ENCODE data around the gene JMJD1C.
A peak's percentile ranks its signal among the peaks of the same experiment; 100 is the strongest.

Gene JMJD1C

DNA sequence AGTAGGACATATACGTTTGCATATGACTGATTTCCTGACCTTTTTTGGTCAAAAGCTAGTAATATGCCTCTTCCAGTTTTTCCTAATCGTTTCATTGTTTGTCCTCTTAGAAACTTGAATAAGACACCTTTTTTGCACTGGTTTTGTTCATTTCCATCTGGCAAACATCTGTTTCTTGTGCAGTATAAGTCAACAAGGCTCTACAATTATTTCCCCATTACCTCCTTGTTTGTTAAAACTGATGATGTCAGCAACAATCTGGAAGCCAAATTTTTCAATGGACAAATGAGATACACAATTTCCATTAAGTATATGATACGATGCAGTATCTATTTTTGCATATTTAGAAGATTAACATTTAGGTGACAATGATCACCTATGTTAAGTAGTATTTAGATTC lies 183.8 kb downstream of the JMJD1C start:
- no peak for DNase-seq

DNA sequence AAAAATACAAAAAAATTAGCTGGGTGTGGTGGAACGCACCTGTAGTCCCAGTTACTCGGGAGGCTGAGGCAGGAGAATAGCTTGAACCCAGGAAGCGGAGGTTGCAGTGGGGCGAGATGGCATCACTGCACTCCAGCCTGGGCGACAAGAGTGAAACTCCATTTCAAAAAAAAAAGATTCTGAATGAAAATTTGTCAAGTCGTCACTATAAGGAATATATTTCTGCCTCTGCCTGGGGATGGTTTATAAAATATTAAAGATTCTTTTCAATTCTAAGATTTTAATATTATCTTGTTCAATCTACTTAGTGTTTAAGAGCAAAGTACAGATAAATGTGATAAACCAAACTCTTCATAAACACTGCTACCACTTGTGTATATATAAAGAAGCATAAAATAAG lies 185.4 kb downstream of the JMJD1C start:
- DNase-seq, result no peak

GRCh38 chr10:63275094-63275493 lies 190.7 kb downstream of the JMJD1C start:
- no peak for DNase-seq

DNA sequence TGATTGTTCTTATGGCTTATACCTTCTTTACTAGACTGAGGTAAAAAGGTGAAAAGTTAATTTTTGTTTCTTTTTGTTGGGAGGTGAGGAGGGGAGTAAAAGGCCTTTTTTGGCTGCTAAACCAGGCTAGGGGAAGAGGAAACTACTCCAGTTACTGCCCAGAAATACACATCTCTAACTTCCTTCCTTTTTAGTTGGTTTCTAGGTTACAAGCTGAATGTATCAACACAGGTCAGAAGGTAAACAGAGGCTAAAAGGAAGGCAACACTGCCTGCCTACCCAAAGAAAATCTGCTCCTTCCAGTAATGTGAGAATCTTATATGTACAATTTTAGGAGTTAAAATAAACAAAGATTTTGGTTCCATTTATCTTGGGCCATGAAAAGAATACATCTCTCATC lies 192.2 kb downstream of the JMJD1C start:
- DNase-seq, result no peak

GRCh38 chr10:63268798-63269503 lies 196.8 kb downstream of the JMJD1C start:
- DNase-seq, result peak; percentile 87

DNA sequence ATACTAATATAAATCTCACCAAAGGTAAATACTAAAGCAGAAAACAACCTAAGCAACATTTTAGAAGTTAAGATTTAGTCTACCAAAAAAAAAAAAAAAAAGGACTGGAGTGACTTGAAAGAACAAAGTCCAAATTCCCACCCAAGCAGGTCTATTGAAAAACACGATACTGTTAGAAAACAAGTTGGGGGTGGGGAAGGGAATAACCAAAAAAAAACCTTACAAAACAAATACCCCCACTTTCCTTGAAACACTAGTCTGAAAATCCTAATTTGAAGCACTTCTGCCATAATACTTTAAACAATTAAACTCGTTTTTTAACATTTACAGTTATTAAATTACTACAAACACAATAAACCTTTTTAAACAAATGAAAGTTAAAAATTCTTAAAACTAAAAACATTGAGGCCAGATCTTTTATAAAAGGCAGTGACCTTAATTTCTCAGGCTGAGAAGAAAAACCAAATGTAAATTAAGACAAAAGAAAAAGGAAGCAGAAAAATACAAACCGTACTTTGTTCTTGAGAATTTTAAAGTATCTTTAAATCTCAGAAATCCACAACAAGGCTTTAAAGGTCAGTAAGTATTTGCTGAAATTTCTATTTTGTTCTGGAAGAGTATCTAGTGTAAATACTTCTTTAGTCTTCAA lies 197.5 kb downstream of the JMJD1C start:
- no peak for DNase-seq

DNA sequence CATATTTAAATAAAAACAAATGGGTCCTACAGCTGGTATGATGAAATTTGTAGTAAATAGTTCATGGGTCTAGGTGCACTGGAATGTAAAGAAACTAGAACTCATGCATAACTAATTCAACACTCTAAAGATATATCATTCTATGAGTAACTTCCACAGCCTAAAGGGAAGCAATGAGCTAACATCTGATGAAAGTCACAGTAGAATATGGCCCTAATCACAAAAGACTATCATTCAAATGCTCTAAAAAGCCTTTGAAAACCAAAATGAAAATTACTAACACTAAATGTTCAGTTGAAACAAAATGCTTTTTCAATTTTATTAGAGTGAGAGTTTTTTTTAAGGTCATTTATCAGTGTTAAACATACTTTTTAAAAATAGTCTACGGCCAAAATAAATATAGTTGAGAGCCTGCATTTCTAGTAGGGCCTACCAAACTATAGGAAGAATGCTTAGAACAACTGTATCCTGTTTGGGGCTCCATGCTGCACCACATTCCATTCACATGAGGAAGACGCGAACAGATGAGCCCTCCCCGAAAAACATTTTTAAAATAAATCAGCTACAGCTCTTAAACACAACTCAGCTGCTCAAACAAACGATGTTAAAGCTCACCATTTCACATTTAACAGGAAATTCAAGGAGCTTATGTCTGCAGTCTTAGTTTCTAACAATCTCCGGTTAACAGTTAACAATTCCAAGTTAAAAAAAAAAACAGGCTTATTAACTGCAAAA lies 198.2 kb downstream of the JMJD1C start:
- peak; percentile 35 for DNase-seq

GRCh38 chr10:63266391-63267316 lies 199.1 kb downstream of the JMJD1C start:
- no peak for DNase-seq

DNA sequence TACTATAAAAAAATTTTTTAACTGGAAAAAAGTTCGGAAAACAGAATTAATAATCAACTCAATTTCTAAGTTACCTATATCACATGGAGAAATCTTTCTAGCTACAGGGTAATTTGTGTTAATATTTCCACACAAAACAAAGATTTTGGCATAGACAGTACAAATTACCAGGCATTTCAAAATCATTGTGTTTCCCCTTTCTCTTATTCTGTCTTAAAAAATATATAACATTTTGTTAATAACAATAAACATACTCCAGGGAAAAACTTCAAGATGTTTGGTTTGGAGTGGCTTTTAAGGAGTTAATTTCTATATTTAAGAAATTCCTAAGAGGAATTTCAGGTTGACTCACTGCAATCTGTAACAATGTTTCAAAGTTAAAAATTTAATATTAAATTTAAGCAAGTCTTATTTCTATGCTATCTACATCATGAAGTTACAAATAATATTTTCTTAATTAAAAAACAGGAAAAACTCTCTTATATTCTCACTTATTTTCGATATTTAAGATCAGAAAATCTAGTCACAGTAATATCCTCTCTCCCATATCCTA lies 200.0 kb downstream of the JMJD1C start:
- no peak for DNase-seq

- peak; percentile 20 for DNase-seq
Measured at GRCh38 chr10:63265222-63265617, 200.6 kb downstream of the JMJD1C start.

DNA sequence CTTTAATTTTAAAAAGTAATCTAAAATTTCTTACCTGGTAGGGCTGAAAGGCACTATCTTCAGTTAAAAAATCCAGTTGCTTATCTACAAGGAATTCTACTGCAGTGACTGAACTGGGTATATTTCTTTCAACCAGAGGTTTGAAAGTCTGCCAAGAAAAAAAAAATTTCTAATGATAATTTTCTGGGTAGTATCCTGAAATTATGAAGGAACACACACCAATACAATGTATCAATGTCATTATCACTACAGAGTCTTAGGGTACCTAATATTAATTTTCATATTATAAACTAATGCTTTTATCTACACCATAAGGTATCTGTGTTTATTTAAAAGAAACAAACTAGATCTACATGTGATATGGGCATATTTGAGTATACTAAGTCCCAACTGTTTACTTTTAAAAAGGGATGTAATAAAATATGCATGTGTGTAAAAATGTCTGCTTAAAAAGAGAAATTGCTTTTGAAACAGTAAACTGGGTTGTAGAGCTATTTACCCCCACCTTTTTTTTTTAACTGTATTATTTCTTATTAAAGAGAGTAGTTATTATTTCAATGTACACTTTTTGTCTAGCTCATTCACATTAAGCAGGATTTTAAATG lies 201.1 kb downstream of the JMJD1C start:
- DNase-seq, result no peak

DNA sequence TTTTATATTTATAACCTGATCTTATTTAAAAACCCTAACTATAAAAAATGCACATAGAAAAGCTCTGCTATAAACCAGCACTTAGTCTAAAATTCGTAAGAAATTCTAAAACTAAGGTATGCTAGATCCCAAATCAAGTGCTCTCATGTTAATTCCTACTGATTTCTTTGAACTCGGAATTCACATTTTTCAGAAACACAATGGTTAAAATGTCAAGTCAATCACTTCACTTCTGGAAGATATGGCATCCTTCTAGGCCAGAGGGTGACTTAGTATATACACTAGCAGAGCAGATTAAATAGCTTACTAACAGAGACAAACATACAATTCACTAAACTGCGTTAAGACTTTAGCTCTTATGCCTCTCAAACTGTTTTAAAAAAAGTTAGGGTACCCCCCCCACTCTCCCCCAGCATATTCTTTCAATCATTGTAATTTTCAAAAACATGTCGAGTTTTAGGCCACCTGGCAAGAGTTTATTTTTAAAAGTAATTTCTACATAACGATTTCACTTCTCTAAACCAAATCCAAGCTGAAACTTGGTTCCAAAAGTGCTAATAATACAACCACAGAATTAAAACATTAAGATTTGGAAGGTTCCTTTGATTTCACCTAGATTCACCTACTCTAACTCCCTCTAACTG lies 203.2 kb downstream of the JMJD1C start:
- DNase-seq, result no peak

DNA sequence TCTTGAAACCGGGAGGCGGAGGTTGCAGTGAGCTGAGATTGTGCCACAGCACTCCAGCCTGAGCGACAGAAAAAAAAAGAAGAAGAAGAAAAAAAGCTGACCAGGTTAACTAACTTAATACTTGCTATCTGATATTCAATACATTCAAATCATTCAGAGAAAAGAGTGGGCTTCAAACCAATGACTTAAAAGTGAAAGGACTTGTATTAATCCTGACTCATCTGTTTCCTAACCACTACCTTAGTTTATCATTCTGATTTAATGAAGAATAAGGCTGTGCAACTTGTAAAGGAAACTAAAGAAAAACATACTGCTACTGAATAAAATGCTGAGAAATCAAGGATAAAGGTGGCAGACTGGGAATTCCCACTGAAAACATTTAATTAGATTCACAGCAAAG lies 204.3 kb downstream of the JMJD1C start:
- no peak for DNase-seq

- no peak for DNase-seq
Measured at GRCh38 chr10:63260860-63261251, 204.9 kb downstream of the JMJD1C start.

DNA sequence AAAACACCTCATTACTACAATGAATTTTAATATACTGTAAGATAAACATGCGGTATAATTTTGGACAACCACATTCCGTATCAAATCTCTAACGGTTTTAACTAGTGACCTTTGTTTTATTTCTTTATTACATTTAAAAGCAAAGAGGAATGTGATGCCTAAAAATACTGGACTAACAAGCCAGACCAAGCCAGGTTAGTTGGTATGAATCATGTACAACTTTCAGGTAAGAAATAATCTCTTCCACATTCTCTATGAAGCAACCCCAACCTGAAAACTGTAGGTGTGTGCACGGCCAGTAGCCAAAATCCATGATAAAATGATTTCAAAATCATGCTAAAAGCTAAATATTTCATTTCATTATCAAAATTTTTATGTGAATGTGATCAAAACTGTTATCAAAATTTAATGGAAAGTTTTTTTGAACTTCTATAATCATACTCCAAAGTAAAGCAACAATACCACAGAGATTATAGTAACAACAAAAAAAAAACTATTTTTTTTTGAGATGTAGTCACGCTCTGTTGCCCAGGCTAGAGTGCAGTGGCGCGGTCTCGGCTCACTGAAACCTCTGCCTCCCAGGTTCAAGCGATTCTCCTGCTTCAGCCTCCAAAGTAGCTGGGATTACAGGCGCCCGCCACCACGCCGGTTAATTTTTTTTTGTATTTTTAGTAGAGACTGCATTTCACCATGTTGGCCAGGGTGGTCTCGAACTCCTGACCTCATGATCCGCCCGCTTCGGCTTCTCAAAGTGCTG lies 205.5 kb downstream of the JMJD1C start:
- DNase-seq, result no peak

DNA sequence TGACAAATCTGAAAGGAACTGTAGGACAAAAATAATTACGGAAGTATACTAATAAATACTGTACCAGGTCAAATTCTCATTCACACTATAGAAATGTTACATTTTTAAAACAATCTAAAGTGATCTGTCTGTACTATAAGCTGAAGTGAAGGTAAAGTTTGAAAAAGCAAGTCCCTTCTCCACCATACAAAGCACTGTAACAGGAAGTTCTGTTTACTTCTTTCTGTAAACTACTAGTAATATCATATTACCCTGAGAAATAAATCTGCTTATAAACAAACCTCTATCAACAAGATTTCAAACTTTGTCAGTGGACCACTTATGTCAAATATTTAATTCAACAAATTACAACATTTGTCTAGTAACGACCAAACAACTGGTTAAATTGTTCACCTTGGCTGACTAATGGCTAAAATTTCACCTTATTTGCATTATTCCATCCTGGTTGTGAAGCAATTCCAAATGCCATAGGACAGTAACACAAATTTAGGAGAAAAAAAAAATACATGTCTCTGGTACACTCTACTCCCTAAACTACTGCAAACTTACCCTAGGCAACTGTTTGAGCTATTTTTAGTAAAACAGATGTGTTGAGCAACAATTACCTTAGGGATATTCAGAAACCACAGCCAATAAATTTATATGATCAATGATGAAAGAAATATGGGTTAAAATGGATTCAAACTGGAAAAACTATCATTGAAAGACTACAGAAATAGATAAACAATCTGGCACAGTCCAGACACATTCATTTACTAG lies 206.7 kb downstream of the JMJD1C start:
- DNase-seq, result no peak

- no peak for DNase-seq
Measured at GRCh38 chr10:63257778-63258177, 208.0 kb downstream of the JMJD1C start.

DNA sequence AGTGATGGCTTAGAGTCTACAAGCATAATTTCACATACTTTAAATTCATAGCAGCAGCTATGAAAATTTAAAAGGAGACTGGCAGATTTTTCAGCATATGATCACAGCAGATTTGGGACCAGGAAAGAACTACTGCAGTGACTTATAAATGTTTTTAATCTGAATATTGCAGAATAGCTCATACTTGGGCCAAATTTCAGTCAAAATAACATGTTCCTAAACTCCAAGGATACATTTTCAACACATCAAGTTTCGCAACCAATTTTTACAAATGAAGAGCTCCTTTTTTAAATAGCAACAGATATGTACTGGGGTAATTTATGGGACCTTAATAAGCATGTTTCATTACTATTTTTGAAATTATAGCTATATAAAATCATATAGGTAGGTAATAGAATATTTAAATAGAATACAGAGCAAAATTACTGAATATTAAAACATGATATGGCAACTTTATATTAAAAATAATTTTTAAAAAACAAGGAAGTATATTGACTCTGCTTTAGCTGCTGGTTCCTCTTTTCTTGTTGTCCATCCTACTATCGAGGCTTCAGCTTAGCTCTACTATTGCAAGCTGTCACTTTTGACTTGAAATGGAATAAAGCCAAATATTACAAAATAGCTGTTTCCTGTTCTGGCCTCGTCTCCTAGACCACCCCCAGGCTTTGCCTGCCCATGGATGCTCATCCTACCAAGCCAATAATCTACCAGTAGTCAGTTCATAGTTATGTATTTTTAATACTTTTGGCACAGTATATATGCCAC lies 209.6 kb downstream of the JMJD1C start:
- DNase-seq, result no peak

DNA sequence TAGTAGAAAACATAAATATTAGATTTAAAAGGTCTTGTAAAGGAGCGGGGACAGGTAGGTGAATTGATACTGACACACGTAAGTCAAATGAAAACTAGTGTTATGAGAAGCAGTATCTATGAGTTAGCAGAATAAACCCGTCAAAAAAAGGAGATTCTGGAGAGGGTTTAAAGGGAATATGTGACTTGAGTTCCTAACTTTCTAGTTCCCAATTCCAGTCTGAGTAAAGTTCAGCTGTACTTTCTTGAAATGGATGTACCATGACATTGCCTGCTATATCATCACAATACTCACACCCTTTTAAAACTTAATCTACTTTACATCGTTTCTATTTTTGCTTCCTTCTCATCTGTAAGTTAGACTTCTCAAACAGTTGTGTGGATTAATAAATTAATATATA lies 210.5 kb downstream of the JMJD1C start:
- DNase-seq, result no peak
